ENCODE measurements around the gene C1QTNF6. TPM values are rescaled to one million over a fixed set of nuclear protein-coding genes. Genes with fewer than 3 reads are reported as not detected.

The C1QTNF6 gene
- total and polyA plus RNA-seq, 2 of the 8 experiments (the other 6 are each of a cell fraction or from before 2014, with no cell fraction given), result 3.1 to 6.5 TPM

DNA sequence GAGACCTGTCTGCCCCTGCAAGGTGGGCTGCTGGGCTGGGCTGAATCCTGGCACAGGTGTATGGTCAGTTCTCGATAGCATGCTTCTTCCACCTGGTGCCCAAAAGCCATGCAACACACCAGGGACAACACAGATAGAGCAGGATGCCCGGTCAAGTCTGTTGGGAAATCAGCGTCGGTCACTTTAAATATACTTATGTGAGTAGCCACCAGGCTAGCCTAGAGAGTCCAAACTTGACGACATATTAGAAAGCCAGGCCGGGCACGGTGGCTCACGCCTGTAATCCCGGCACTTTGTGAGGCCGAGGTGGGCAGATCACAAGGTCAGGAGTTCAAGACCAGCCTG is 8.9 kb downstream of the C1QTNF6 start:
- FAIRE-seq (no peak), DNase-seq (ENCODE audit: low read depth in 1 of 2, low spot score in 2 of 2) (no peak)
- no peak overlapping the region for H3K4me2 ChIP-seq (ENCODE audit: insufficient read depth in 1 of 2, low read depth in 2 of 2, low read length in 2 of 2)
- no peak overlapping the region for H3K18ac ChIP-seq (ENCODE audit: extremely low read depth, low read length)
- no peak overlapping the region for H4K5ac ChIP-seq (ENCODE audit: insufficient read length, low read depth, low read length)
- no peak overlapping the region for H3K27ac ChIP-seq (ENCODE audit: low read depth, low read length)
- no peak overlapping the region for H4K91ac ChIP-seq (replicated peaks; ENCODE audit: insufficient read length, low read length)
- no peaks in the 10 kb centered on the region; a peak in 2 of 7 replicates for H3K27me3 ChIP-seq (replicated peaks in 1 of 4; ENCODE audit: control insufficient read depth in 3 of 4, extremely low read depth in 1 of 4, insufficient read depth in 3 of 4, low read length in 3 of 4)
- no peaks in the 10 kb centered on the region for H3K9me3 ChIP-seq (ENCODE audit: insufficient read depth in 2 of 2, low read depth in 1 of 2, low read length in 1 of 2)
- no peak overlapping the region for H3K4me3 ChIP-seq (ENCODE audit: extremely low read depth in 1 of 4, insufficient read depth in 2 of 4, low read depth in 3 of 4, low read length in 4 of 4)
- ChIA-PET CTCF (ENCODE audit: partially characterized antibody) (interaction anchor here (1.1 to 4.5 kb wide), 4 partner anchors 13 to 79 kb away, joined by 4 to 25 read pairs (median 10); no protein-coding TSS in a partner anchor), POLR2A (ENCODE audit: partially characterized antibody) (no interaction called here)
- no peak overlapping the region for H2BK120ac ChIP-seq (replicated peaks; ENCODE audit: low read depth, low read length)
- no peak overlapping the region for H2BK15ac ChIP-seq (ENCODE audit: low read length)
- 95% methylated on average over 10 of the region's 10 CpGs; no CpG with 5 or more reads in 1 of the 2 experiments for WGBS, 2 experiments (ENCODE audit: extremely low coverage in 1 of 2, insufficient coverage in 1 of 2, insufficient read length in 1 of 2, insufficient replicate concordance in 2 of 2, low coverage in 1 of 2, low lambda C conversion rate in 2 of 2, missing lambda C conversion rate in 1 of 2)
- H3K9ac ChIP-seq (replicated peaks in 1 of 4; ENCODE audit: extremely low read depth in 1 of 4, low read depth in 3 of 4, low read length in 3 of 4), result no peak overlapping the region
- H2BK5ac ChIP-seq (ENCODE audit: low read depth, low read length), result no peak overlapping the region
- H3K36me3 ChIP-seq (ENCODE audit: control insufficient read depth in 2 of 4, insufficient read depth in 4 of 4, low read length in 3 of 4), result no peaks in the 10 kb centered on the region
- H2BK20ac ChIP-seq (ENCODE audit: low read length), result no peak overlapping the region
- TF ChIP-seq RBBP5 (IDR thresholded peaks at IDR 0.05; ENCODE audit: borderline replicate concordance, low read depth, low read length) (no peak), JUN (IDR thresholded peaks at IDR 0.05; ENCODE audit: low read depth, low read length) (no peak), CTBP2 (IDR thresholded peaks at IDR 0.05; ENCODE audit: borderline replicate concordance, insufficient read depth, insufficient read length, low read length) (no peak), ZNF274 (IDR thresholded peaks at IDR 0.05; ENCODE audit: borderline replicate concordance, extremely low read depth, low read length) (no peak), SIX5 (IDR thresholded peaks at IDR 0.05; ENCODE audit: low read depth, low read length) (no peak), SAP30 (IDR thresholded peaks at IDR 0.05; ENCODE audit: insufficient read depth, insufficient replicate concordance, low read length) (no peak), GTF2F1 (IDR thresholded peaks at IDR 0.05; ENCODE audit: borderline replicate concordance, low read depth, low read length) (no peak), CEBPB (IDR thresholded peaks at IDR 0.05; ENCODE audit: low read depth, low read length) (no peak)
- TF ChIP-seq, protein P1, sequence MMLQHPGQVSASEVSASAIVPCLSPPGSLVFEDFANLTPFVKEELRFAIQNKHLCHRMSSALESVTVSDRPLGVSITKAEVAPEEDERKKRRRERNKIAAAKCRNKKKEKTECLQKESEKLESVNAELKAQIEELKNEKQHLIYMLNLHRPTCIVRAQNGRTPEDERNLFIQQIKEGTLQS (IDR thresholded peaks at IDR 0.05; ENCODE audit: insufficient read depth, low read depth, low read length), result no peak
- TF ChIP-seq, protein P2, sequence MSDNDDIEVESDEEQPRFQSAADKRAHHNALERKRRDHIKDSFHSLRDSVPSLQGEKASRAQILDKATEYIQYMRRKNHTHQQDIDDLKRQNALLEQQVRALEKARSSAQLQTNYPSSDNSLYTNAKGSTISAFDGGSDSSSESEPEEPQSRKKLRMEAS (IDR thresholded peaks at IDR 0.05), result no peak
- H2AK5ac ChIP-seq (ENCODE audit: low read depth, low read length), result no peak overlapping the region
- no peaks in the 10 kb centered on the region; a peak in 2 of 7 replicates for H3K4me1 ChIP-seq (replicated peaks in 1 of 4; ENCODE audit: control insufficient read depth in 3 of 4, insufficient read depth in 4 of 4, low read length in 3 of 4)
- no peaks in the 10 kb centered on the region for H3K23me2 ChIP-seq (ENCODE audit: low read depth, low read length)
- no peaks in the 10 kb centered on the region for H3K79me1 ChIP-seq (ENCODE audit: low read depth, low read length)
- no peak overlapping the region for H3K23ac ChIP-seq (ENCODE audit: insufficient read length)
- no peaks in the 10 kb centered on the region for H4K20me1 ChIP-seq (replicated peaks in 1 of 2; ENCODE audit: control insufficient read depth in 1 of 2, insufficient read depth in 2 of 2, low read length in 2 of 2)
- H2BK12ac ChIP-seq (ENCODE audit: low read depth, low read length), result no peak overlapping the region
- no peak overlapping the region for H3K56ac ChIP-seq (replicated peaks; ENCODE audit: insufficient read length, low read depth, low read length)
- H3K79me2 ChIP-seq (ENCODE audit: control insufficient read depth in 1 of 2, insufficient read depth in 2 of 2, low read length in 2 of 2), result no peaks in the 10 kb centered on the region
- no peak overlapping the region for H2AFZ ChIP-seq (ENCODE audit: low read length)
- H3K14ac ChIP-seq (ENCODE audit: insufficient read length), result no peak overlapping the region
- no peak overlapping the region for H3K4ac ChIP-seq (replicated peaks; ENCODE audit: insufficient read length, low read depth, low read length)
- no peak overlapping the region for H4K8ac ChIP-seq (ENCODE audit: extremely low read depth, insufficient read depth, low read length)

Measured in H1 (cell line).